Measurements from ENCODE around the gene ALOX15B. TPM values are rescaled to one million over a fixed set of nuclear protein-coding genes. Genes with fewer than 3 reads are reported as not detected.

ALOX15B gene
- polyA plus RNA-seq, 1 of the 3 experiments (the other 2 are of a cell fraction): not detected

DNA sequence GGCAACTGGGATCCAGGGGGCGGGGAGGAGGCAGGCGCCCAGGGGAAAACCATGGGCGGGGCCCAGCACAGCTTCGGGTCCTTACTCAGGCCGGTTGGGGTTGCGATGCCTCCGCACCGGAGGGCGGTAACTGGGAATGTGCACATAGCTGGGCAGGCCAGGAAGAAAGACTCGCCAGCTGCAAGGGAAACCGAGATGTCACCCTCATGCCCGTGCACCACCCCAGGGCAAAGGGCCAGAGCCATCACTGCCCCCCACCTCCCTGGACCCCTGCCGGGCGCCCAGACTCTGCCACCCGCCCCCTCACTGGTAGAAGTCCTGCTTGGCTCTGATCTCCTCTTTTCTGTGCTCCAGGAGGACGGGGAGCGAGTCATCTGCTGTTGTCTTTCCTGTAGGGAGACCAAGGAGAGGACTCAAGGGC, 42.0 kb downstream of the ALOX15B start (continued):
- no peak for TF ChIP-seq EZH2phosphoT487 (IDR thresholded peaks at IDR 0.05; ENCODE audit: borderline replicate concordance, low read depth)
- TF ChIP-seq YY1 (IDR thresholded peaks at IDR 0.05; ENCODE audit: low read depth): no peak
- no peak for TF ChIP-seq PBX3 (IDR thresholded peaks at IDR 0.05)
- TF ChIP-seq RXRA (IDR thresholded peaks at IDR 0.05; ENCODE audit: borderline replicate concordance, low read depth): no peak
- no peak for TF ChIP-seq TCF12 (IDR thresholded peaks at IDR 0.05)
- TF ChIP-seq MEF2A (IDR thresholded peaks at IDR 0.05; ENCODE audit: borderline replicate concordance, low read depth): no peak

DNA sequence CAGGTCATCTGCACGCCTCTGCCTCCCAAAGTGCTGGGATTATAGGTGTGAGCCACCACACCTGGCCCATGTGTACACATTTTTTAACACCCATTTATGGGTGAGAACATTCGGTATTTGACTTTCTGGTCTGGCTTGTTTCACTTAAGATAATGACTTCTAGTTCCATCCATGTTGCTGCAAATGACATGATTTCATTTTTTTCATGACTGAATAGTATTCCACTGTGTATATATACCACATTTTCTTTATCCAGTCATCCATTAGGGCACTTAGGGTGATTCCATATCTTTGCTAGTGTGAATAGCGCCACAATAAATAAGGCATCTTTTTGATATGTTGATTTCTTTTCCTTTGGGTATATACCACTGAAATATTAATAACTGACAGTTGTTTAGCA, 43.0 kb downstream of the ALOX15B start:
- Histone ChIP-seq H4K20me1 (ENCODE audit: insufficient read depth) (no peaks in the 10 kb centered on the region), H3K9ac (no peak overlapping the region), H3K4me3 (ENCODE audit: low read depth in 2 of 2, low read length in 1 of 2) (no peak overlapping the region), H3K36me3 (replicated peaks in 1 of 2; ENCODE audit: control insufficient read depth in 1 of 2, insufficient read depth in 2 of 2, low read length in 1 of 2) (no peaks in the 10 kb centered on the region), H2AFZ (ENCODE audit: low read depth) (no peak overlapping the region), H3K4me1 (ENCODE audit: control insufficient read depth in 1 of 2, insufficient read depth in 2 of 2, low read depth in 1 of 2, low read length in 1 of 2) (peaks cover 0 to 6% of the 10 kb centered on the region in 2 experiments; a peak in 1 of 4 replicates), H3F3A (replicated peaks; ENCODE audit: insufficient read depth) (no peaks in the 10 kb centered on the region), H3K9me2 (no peaks in the 10 kb centered on the region), H3K27ac (ENCODE audit: low read depth in 2 of 2, low read length in 1 of 2) (no peak overlapping the region), H3K9me3 (no peaks in the 10 kb centered on the region), H3K4me2 (no peak overlapping the region), H3K27me3 (ENCODE audit: insufficient read depth) (peaks cover 28% of the 10 kb centered on the region; the same call in 1 of the 2 replicates), H3K79me2 (ENCODE audit: insufficient read depth) (no peaks in the 10 kb centered on the region)
- 54% methylated on average over 3 of the region's 3 CpGs for WGBS (ENCODE audit: low lambda C conversion rate)
- no peak for DNase-seq
- TF ChIP-seq FOSL2 (IDR thresholded peaks at IDR 0.05; ENCODE audit: borderline replicate concordance, low read depth): no peak
- no peak for TF ChIP-seq JUND (IDR thresholded peaks at IDR 0.05)
- no peak for TF ChIP-seq TEAD4 (IDR thresholded peaks at IDR 0.05; ENCODE audit: borderline replicate concordance, insufficient read depth)
- TF ChIP-seq MEF2A (IDR thresholded peaks at IDR 0.05; ENCODE audit: borderline replicate concordance, low read depth): no peak
- no peak for TF ChIP-seq EZH2phosphoT487 (IDR thresholded peaks at IDR 0.05; ENCODE audit: borderline replicate concordance, low read depth)
- ChIA-PET POLR2A (interaction anchor here (0.6 kb wide), 1 partner anchor 195 kb away, joined by 3 read pairs; no protein-coding TSS in a partner anchor), CTCF (interaction anchor here (1.4 to 20.8 kb wide), 8 partner anchors 9 to 63 kb away, joined by 3 to 390 read pairs (median 61); partner anchors contain the start of genes ALOX12B and ALOXE3)

DNA sequence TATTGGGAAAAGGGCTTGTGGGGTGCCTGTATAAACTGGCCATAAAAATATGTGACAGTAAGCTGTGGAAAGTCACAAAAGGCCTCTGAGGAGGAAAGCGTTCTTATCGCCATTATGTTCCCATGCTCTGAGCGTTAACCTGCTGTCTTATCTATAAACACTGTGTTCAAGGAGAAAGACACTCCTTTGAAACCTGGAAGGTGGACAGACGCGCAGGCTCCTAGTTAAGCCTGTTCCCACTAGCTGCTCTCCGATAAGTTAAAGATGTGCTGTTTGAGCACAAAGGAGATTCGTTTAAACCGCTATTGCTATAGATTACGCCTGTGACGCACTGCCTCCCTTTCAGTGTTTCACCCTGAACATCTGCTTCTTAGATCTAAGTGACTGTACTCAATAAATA, 43.4 kb downstream of the ALOX15B start:
- Histone ChIP-seq H4K20me1 (ENCODE audit: insufficient read depth) (no peaks in the 10 kb centered on the region), H3K36me3 (replicated peaks in 1 of 2; ENCODE audit: control insufficient read depth in 1 of 2, insufficient read depth in 2 of 2, low read length in 1 of 2) (no peaks in the 10 kb centered on the region), H3K9ac (no peak overlapping the region), H3K9me2 (no peaks in the 10 kb centered on the region), H2AFZ (ENCODE audit: low read depth) (no peak overlapping the region), H3K27ac (ENCODE audit: low read depth in 2 of 2, low read length in 1 of 2) (no peak overlapping the region), H3K4me3 (ENCODE audit: low read depth in 2 of 2, low read length in 1 of 2) (no peak overlapping the region), H3K9me3 (no peaks in the 10 kb centered on the region), H3K27me3 (ENCODE audit: insufficient read depth) (peaks cover 24% of the 10 kb centered on the region; the same call in 1 of the 2 replicates), H3K4me1 (ENCODE audit: control insufficient read depth in 1 of 2, insufficient read depth in 2 of 2, low read depth in 1 of 2, low read length in 1 of 2) (peaks cover 0 to 6% of the 10 kb centered on the region in 2 experiments; a peak in 1 of 4 replicates), H3K4me2 (no peak overlapping the region), H3K79me2 (ENCODE audit: insufficient read depth) (no peaks in the 10 kb centered on the region), H3F3A (replicated peaks; ENCODE audit: insufficient read depth) (no peaks in the 10 kb centered on the region)
- POLR2A ChIA-PET: interaction anchor here (0.6 kb wide), 1 partner anchor 194 kb away, joined by 3 read pairs; no protein-coding TSS in a partner anchor
- CTCF ChIA-PET: interaction anchor here (1.1 to 20.8 kb wide), 4 partner anchors 9 to 31 kb away, joined by 4 to 390 read pairs (median 228); partner anchors contain the start of gene ALOXE3
- DNase-seq: no peak
- TF ChIP-seq POLR2AphosphoS5 (IDR thresholded peaks at IDR 0.05; ENCODE audit: low read depth, low read length): no peak
- no peak for TF ChIP-seq YY1 (IDR thresholded peaks at IDR 0.05; ENCODE audit: low read depth)
- TF ChIP-seq RCOR1 (IDR thresholded peaks at IDR 0.05; ENCODE audit: low read length): no peak
- TF ChIP-seq NRF1 (IDR thresholded peaks at IDR 0.05; ENCODE audit: low read depth, low read length): no peak
- no peak for TF ChIP-seq IRF3 (IDR thresholded peaks at IDR 0.05; ENCODE audit: low read depth, low read length)
- TF ChIP-seq, protein P1, sequence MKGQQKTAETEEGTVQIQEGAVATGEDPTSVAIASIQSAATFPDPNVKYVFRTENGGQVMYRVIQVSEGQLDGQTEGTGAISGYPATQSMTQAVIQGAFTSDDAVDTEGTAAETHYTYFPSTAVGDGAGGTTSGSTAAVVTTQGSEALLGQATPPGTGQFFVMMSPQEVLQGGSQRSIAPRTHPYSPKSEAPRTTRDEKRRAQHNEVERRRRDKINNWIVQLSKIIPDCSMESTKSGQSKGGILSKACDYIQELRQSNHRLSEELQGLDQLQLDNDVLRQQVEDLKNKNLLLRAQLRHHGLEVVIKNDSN (IDR thresholded peaks at IDR 0.05; ENCODE audit: borderline replicate concordance, low read depth): no peak
- no peak for TF ChIP-seq SIN3A (IDR thresholded peaks at IDR 0.05; ENCODE audit: borderline replicate concordance, low read depth, low read length)
- TF ChIP-seq TAF1 (IDR thresholded peaks at IDR 0.05; ENCODE audit: borderline replicate concordance, low read depth, low read length): no peak
- TF ChIP-seq ELF1 (IDR thresholded peaks at IDR 0.05): no peak
- no peak for TF ChIP-seq FOXJ3 (CRISPR knock-in tag; IDR thresholded peaks at IDR 0.05)
- TF ChIP-seq GABPA (IDR thresholded peaks at IDR 0.05; ENCODE audit: low read depth): no peak
- TF ChIP-seq RXRA (IDR thresholded peaks at IDR 0.05; ENCODE audit: borderline replicate concordance, low read depth): no peak
- no peak for TF ChIP-seq FOXM1 (IDR thresholded peaks at IDR 0.05; ENCODE audit: low read depth)
- TF ChIP-seq PBX3 (IDR thresholded peaks at IDR 0.05): no peak
- TF ChIP-seq, protein P2, sequence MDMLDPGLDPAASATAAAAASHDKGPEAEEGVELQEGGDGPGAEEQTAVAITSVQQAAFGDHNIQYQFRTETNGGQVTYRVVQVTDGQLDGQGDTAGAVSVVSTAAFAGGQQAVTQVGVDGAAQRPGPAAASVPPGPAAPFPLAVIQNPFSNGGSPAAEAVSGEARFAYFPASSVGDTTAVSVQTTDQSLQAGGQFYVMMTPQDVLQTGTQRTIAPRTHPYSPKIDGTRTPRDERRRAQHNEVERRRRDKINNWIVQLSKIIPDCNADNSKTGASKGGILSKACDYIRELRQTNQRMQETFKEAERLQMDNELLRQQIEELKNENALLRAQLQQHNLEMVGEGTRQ (IDR thresholded peaks at IDR 0.05; ENCODE audit: borderline replicate concordance, low read depth, low read length): no peak
- TF ChIP-seq TCF12 (IDR thresholded peaks at IDR 0.05): no peak
- 91% methylated on average over 10 of the region's 10 CpGs for WGBS (ENCODE audit: low lambda C conversion rate)
